HG02623 (cell line): ENCODE results near the gene RALGPS2.
A peak's percentile ranks its signal among the peaks of the same experiment; 100 is the strongest.

Experiments
- ATAC-seq: cut with Tn5 transposase; IDR thresholded peaks from one replicate; pipeline ENCODE4 v1.9.1; 2021; ENCODE audit warnings: moderate library complexity; ENCODE audit not compliant: unreplicated experiment

The RALGPS2 gene

GRCh38 chr1:178724728-178725465 is at the start of gene RALGPS2:
TSS of gene RALGPS2 (plus strand) at chr1:178725244. CDS start at chr1:178776765, 51,521 bp downstream.
- ATAC-seq = peak; percentile 53

DNA sequence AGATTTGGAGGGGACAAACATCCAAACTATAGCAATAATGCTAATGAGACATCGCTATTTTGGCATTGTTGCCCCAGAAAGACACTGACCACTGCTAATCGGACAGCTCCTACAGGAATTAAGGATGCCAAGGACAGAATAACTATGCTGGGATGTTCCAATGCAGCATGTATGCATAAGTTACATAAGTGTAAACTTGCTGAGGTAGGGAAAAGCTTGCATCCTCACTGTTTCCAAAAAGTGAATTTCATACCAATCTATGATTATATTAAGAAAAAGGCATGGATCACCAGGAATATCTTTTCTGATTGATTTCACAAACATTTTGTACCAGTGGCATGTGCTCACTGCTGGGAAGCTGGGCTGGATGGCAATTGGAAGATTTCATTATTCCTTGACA is 45.8 kb upstream of the RALGPS2 start:
- no peak for ATAC-seq

GRCh38 chr1:178682429-178682828 is 42.6 kb upstream of the RALGPS2 start:
- no peak for ATAC-seq

DNA sequence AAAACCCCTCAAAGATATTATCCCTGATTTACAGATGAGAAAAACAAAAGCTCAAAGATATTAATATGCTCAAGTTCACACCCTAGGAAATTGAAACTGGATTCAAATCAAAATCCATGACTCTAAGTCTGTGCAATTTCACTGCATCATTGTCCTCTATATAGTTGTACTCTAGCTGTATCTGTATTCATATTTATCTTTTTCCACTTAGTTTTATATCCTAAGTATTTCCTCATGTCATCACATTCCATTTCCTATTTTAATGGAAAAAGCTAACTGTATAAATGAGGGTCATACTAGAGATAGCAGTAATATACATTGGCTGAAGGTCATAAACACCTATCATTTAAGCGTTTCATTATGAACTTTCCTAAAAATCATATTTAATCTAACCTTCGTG is 42.2 kb upstream of the RALGPS2 start:
- no peak for ATAC-seq

- no peak for ATAC-seq
Measured at GRCh38 chr1:178683291-178683690, 41.8 kb upstream of the RALGPS2 start.

- ATAC-seq = no peak
Measured at GRCh38 chr1:178684111-178684510, 40.9 kb upstream of the RALGPS2 start.

DNA sequence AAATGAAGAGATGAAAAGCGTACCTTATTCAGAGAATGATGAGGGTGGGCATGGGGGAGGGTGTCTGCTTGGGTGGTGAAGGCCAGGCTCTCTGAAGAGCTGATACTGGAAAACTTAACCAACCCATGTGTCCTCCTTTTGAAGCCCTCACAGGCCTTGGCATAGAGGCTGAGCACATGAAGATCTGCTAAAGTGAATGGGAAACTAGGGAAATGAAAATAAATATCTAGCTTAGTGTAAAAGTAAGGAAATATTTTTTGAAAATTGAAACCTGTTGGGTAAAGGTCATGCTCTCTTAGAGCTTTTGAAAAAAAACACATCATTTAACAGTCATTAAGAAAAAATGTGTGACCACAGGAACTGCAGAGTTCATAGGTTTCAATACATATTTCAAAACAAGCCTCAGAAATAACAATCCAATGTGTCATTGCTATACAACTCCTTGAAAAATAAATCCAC is 40.5 kb upstream of the RALGPS2 start:
- peak; percentile 83 for ATAC-seq

DNA sequence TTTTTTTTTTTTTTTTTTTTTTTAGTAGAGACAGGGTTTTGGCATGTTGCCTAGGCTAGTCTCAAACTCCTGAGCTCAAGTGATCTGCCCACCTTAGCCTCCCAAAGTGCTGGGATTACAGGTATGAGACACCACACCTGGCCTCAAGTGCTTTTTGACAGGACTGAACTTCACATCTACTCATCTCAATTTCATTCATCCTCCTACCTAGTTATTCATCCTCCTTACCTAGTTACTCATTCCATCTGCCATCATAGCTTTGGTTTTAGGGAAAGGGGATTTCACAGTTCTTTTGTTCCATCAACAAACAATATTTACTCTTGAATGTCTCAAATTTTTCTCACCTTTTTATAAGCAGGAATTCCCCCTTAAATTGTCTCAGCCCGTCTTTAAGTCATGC is 38.6 kb upstream of the RALGPS2 start:
- ATAC-seq = no peak

- ATAC-seq = no peak
Measured at GRCh38 chr1:178688244-178688643, 36.8 kb upstream of the RALGPS2 start.

DNA sequence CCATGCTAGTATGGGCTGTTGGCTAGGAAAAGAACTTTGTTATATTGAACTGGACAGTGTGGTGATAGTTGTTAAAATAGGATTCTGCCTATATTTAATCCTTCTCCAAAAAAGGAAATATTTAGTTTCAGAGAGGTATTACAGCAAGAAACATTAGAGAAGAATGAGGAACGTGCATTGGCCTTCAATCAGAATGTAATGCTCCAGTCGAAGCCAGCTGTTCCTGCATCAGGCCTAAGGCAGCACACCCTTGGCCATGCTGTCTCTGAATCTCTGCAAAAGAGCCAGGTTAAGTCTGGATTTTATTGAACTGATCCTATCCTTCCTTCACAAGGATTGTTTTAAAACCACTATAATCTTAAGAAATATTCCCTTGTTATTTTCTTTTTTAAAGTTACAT is 35.3 kb upstream of the RALGPS2 start:
- no peak for ATAC-seq

- ATAC-seq = no peak
Measured at GRCh38 chr1:178690496-178690895, 34.5 kb upstream of the RALGPS2 start.

- ATAC-seq = no peak
Measured at GRCh38 chr1:178692564-178693327, 32.3 kb upstream of the RALGPS2 start.

- ATAC-seq = no peak
Measured at GRCh38 chr1:178693366-178693765, 31.7 kb upstream of the RALGPS2 start.

DNA sequence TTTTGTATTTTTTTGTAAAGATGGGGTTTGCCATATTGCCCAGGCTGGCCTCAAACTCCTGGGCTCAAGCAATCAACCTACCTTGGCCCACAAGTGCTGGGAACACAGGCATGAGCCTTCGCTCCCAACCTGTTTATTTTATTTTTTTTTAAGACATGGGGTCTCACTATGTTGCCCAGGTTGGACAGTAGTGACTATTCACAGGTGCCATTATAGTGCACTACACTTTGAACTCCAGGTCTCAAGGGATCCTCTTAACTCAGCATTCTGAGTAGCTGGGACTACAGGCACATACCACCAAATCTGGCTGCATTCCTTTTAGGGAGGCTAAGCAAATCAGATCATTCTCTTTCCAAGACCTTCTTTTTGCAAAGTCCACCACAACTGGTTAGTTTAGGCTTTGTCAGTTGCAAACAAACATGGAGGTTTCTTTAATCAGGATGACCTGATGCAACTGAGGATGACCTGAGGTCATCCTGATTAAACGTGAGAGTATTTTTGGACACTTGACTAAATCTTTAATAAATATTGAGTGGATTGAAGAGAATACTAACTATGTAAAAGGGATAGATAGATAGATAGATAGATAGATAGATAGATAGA is 30.0 kb upstream of the RALGPS2 start:
- ATAC-seq = no peak

DNA sequence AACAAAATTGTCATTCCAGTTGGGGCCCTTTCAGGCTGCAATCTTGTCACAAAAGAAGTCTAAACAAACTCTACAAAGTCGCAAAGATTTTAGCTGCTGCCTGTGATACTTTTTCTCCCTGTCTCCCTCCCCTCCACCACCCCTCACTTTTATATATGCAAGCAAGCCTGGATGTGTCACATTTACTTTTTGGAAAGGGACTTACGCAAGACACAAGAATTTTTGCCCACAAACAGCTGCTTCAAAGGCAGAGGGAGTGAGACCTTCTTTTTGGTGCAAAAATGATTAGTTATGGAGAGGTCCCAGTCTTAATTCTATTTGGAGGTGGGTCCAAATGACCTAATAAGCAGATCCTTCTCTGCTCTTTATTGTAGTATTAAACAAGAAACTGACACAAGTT is 22.9 kb upstream of the RALGPS2 start:
- no peak for ATAC-seq

- ATAC-seq = no peak
Measured at GRCh38 chr1:178704833-178705232, 20.2 kb upstream of the RALGPS2 start.

DNA sequence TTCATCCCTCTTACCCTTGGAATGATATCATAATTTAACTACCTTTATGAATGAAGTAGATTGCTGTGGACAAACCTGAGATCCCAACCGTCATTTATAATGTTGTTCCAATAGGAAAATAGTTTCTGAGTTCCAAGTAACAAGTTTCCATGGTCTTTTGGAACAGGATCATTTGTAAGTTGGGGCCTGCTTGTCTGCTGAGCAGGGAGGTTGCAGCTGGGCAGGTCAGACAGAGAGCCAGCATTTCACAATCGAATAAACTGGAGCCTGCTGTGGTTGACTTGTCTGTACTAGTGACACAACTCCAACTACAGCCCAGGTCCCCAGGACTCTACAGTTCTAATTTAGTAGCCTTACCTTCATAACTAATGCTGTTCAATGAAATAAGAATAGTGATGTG is 18.6 kb upstream of the RALGPS2 start:
- no peak for ATAC-seq

GRCh38 chr1:178713259-178713658 is 11.8 kb upstream of the RALGPS2 start:
- ATAC-seq = no peak

DNA sequence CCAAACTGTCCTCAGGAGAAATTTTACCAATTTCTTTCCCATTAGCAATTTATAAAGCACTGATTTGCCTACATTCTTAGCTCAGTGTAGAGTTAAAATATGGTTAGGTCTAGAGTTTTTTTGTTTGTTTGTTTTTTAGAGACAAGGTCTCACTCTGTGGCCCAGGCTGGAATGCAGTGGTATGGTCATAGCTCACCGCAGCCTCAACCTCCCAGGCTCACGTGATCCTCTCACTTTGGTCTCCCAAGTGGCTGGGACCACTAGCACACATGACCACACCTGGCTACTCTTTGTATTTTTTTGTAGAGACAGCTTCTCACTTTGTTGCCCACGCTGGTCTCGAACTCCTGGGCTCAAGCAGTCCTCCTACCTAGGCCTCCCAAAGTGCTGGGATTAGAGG is 10.6 kb upstream of the RALGPS2 start:
- no peak for ATAC-seq

- no peak for ATAC-seq
Measured at GRCh38 chr1:178716111-178716510, 8.9 kb upstream of the RALGPS2 start.

DNA sequence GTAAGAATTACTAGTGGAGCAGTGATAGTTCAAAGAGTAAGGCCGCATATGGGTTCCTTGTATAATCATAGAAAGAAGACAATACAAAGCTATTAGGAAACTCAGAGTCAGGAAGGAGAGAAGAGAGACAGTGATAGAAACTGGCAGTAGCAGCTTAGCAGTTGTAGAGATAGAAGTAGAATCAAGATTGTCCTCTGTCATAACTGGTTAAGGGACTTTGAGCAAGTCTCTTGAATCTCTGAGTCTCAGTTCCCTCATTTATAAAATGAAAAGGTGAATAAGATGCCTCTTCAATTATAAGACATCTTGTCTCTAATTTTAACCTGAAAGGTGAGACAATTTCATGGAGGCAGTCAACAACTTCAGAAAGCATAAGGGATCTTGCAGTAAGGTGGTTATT is 6.5 kb upstream of the RALGPS2 start:
- no peak for ATAC-seq

DNA sequence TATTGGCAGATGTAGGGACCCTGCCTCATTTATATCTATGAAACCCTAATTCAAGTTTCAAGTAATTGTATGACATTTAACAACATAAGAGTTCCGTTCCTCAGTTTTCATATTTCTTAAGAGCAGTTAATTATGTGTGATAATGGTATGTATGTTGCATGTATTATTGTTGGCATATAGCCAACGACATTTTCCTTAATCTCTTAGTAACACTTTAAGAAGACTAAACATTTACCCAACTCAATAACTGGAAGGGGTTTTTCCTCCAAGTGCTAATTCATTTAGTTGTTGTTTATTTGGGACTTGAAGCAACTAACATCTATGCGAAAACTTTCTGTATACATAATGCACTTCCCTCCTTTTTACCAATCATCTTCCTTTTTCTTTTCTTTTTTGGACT is 1.5 kb upstream of the RALGPS2 start:
- no peak for ATAC-seq
